KBM-7 (cell line): ENCODE data around the gene GPR137.

Experiments
- DNase-seq: peaks from one replicate; pipeline ENCODE4 v3.0.0-alpha.2; 2015
- in situ Hi-C: fragments of 300-500 bp; cut with MboI; formaldehyde crosslinking; loops from 2 replicates; pipeline ENCODE4 v1.14.3; 2020; ENCODE audit warnings: low sequenced_read_pairs, low pct_unique_long_range_greater_than_20kb, mixed read lengths

Gene GPR137

DNA sequence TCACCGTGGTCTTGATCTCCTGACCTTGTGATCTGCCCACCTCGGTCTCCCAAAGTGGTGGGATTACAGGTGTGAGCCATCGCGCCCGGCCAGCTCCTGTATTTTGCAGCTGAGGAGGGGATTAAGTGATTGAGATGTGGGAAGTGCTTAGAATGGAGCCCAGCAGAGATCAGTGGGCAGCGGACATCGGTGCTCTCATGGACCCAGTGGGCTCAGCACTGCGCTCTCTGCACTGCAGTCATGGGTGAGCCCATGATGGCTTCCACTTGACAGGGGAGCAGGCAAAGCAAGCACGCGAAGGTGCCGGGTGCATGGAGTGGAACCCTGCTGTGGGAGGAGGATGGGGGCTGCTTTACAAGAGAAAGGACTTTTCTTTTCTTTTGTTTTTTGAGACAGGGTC, 45.2 kb downstream of the GPR137 start:
- DNase-seq: no peak
- in situ Hi-C loops: no loop called here

- peak; percentile 90 for DNase-seq
- in situ Hi-C loops: no loop called here
Measured at GRCh38 chr11:64331569-64332371, 46.1 kb downstream of the GPR137 start.

GRCh38 chr11:64333556-64333955, 47.9 kb downstream of the GPR137 start:
- in situ Hi-C loops: no loop called here
- DNase-seq: no peak

- peak; percentile 91 for DNase-seq
- in situ Hi-C loops: no loop called here
Measured at GRCh38 chr11:64334764-64335735, 49.4 kb downstream of the GPR137 start.

DNA sequence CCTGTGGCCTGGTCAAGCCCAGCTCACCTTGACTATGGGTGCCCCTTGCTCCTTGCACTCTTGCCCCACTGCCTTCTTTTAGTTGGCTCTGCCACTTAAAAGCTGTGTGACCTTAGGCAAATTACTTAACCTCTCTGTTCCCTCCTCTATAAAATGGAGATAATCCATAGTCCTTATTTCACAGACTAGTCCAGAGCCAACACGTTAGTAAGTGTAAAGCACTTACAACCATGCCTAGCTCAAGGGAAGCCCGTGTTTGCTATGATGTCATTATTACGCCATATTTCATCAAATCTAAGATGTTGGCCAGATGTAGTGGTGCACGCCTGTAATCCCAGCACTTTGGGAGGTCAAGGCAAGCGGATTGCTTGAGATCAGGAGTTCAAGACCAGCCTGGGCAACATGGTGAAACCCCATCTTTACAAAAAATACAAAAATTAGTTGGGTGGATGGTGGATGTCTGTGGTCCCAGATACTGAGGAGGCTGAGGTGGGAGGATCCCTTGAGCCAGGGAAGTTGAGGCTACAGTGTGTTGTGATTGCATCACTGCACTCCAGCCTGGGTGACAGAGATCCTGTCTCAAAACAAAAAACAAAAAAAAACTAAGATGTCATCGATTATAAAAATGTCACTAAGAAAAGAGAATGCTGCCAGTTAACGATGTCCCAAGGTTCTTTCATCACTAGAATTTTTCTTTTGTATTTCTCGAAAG, 52.0 kb downstream of the GPR137 start:
- no peak for DNase-seq
- in situ Hi-C loops: no loop called here

DNA sequence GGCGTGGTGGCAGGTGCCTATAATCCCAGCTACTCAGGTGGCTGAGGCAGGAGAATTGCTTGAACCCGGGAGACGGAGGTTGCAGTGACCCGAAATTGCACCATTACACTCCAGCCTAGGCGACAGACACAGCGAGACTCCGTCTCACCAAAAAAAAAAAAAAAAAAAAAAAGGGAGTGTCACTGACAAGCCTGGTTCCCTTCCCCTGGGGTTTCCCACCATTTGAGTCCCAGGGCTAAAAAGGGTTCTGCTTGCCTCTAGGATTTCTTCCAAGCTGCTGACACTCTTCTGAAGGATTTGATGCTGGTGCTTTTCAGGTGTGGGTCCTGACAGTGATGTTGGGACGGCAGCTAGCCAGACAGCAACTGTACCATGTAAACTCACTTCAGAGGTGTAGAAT, 53.1 kb downstream of the GPR137 start:
- no peak for DNase-seq
- in situ Hi-C loops: no loop called here
